Neural crest cell (in vitro differentiated cells): ENCODE results near the gene SLC17A7. TPM values are rescaled to one million over a fixed set of nuclear protein-coding genes. Genes with fewer than 3 reads are reported as not detected.
A peak's percentile ranks its signal among the peaks of the same experiment; 100 is the strongest.

ENCODE experiments used
- DNase-seq: peaks from one replicate; pipeline ENCODE4 v3.0.0; 2021; ENCODE audit warnings: low read depth, mixed read lengths, low spot score
- H3K27ac Mint-ChIP-seq: one replicate; pipeline ENCODE4 v1.8.0; 2021; ENCODE audit warnings: mild to moderate bottlenecking, mixed read lengths; ENCODE audit not compliant: unreplicated experiment
- H3K27me3 Mint-ChIP-seq: 2 replicates; pipeline ENCODE4 v1.8.0; 2021; ENCODE audit warnings: low read depth, mild to moderate bottlenecking, mixed read lengths
- H3K36me3 Mint-ChIP-seq: 2 replicates; pipeline ENCODE4 v1.8.0; 2021; ENCODE audit warnings: low read depth, mild to moderate bottlenecking, mixed read lengths
- H3K4me1 Mint-ChIP-seq: 2 replicates; pipeline ENCODE4 v1.8.0; 2021; ENCODE audit warnings: mixed read lengths
- H3K4me3 Mint-ChIP-seq: one replicate; pipeline ENCODE4 v1.8.0; 2021; ENCODE audit warnings: mild to moderate bottlenecking, mixed read lengths
- H3K9me3 Mint-ChIP-seq: 2 replicates; pipeline ENCODE4 v1.8.0; 2021; ENCODE audit warnings: mixed read lengths
- CTCF ChIP-seq: fragments of 200-600 bp; sonication (generic); conservative IDR thresholded peaks from 2 replicates; pipeline ENCODE4 v1.5.0; 2021; ENCODE audit warnings: antibody characterized with exemption, mild to moderate bottlenecking
- total RNA-seq: library from RNA; stranded (reverse); gene quantifications from 2 replicates; pipeline ENCODE4 v1.2.1, GENCODE V29; 2021

Gene SLC17A7
- total RNA-seq, 1 donor from 2014 or later: 0.23 TPM

GRCh38 chr19:49393881-49394280 lies 47.4 kb downstream of the SLC17A7 start:
- H3K36me3 Mint-ChIP-seq: no peaks in the 10 kb centered on the region
- H3K9me3 Mint-ChIP-seq: no peaks in the 10 kb centered on the region
- peaks cover 17% of the 10 kb centered on the region for H3K27me3 Mint-ChIP-seq
- H3K27ac Mint-ChIP-seq: no peak overlapping the region
- no peak for TF ChIP-seq CTCF
- no peak for DNase-seq
- peaks cover 4% of the 10 kb centered on the region for H3K4me1 Mint-ChIP-seq
- no peak overlapping the region for H3K4me3 Mint-ChIP-seq

- DNase-seq: peak; percentile 67
- peak; percentile 90 for TF ChIP-seq CTCF
- Mint-ChIP-seq H3K27ac (no peak overlapping the region), H3K9me3 (no peaks in the 10 kb centered on the region), H3K4me3 (no peak overlapping the region), H3K27me3 (peaks cover 17% of the 10 kb centered on the region), H3K4me1 (peaks cover 4% of the 10 kb centered on the region), H3K36me3 (no peaks in the 10 kb centered on the region)
These were observed 49.5 kb downstream of the SLC17A7 start for GRCh38 chr19:49391581-49392399.

- no peak for DNase-seq
- Mint-ChIP-seq H3K36me3 (no peaks in the 10 kb centered on the region), H3K4me3 (no peak overlapping the region), H3K27ac (no peak overlapping the region), H3K4me1 (peaks cover 4% of the 10 kb centered on the region), H3K9me3 (no peaks in the 10 kb centered on the region), H3K27me3 (peaks cover 17% of the 10 kb centered on the region)
- no peak for TF ChIP-seq CTCF
These were observed 50.4 kb downstream of the SLC17A7 start for GRCh38 chr19:49390929-49391359.

GRCh38 chr19:49390131-49390928 lies 51.0 kb downstream of the SLC17A7 start:
- H3K4me3 Mint-ChIP-seq: no peak overlapping the region
- H3K36me3 Mint-ChIP-seq: no peaks in the 10 kb centered on the region
- H3K9me3 Mint-ChIP-seq: no peaks in the 10 kb centered on the region
- H3K4me1 Mint-ChIP-seq: peaks cover 4% of the 10 kb centered on the region
- no peak overlapping the region for H3K27ac Mint-ChIP-seq
- no peak for TF ChIP-seq CTCF
- DNase-seq: no peak
- H3K27me3 Mint-ChIP-seq: peaks cover 17% of the 10 kb centered on the region

- DNase-seq: no peak
- no peaks in the 10 kb centered on the region for H3K9me3 Mint-ChIP-seq
- H3K4me1 Mint-ChIP-seq: peaks cover 4% of the 10 kb centered on the region
- no peak for TF ChIP-seq CTCF
- H3K4me3 Mint-ChIP-seq: no peak overlapping the region
- no peak overlapping the region for H3K27ac Mint-ChIP-seq
- H3K27me3 Mint-ChIP-seq: peaks cover 15% of the 10 kb centered on the region
- H3K36me3 Mint-ChIP-seq: no peaks in the 10 kb centered on the region
These were observed 51.9 kb downstream of the SLC17A7 start for GRCh38 chr19:49389406-49389805.
